Mucosa of gallbladder (tissue), 1 donor: ENCODE measurements around the gene ZNF546. TPM values are rescaled to one million over a fixed set of nuclear protein-coding genes. Genes with fewer than 3 reads are reported as not detected.
"Not testable (repeated sequence)": the region's sequence is repeated elsewhere in the genome, so short reads cannot be mapped to it uniquely, and the experiment has no call there.

ENCODE experiments used
- DNase-seq: peaks from one replicate; pipeline ENCODE4 v3.0.0-alpha.2; 2020; ENCODE audit warnings: low spot score
- total RNA-seq: library from RNA; stranded (reverse); gene quantifications from one replicate; pipeline ENCODE4 v1.2.1, GENCODE V29; 2021
- donor health status: DM: no; HTN: no; CAD: no.

Gene ZNF546
- total RNA-seq: 7.0 TPM

DNA sequence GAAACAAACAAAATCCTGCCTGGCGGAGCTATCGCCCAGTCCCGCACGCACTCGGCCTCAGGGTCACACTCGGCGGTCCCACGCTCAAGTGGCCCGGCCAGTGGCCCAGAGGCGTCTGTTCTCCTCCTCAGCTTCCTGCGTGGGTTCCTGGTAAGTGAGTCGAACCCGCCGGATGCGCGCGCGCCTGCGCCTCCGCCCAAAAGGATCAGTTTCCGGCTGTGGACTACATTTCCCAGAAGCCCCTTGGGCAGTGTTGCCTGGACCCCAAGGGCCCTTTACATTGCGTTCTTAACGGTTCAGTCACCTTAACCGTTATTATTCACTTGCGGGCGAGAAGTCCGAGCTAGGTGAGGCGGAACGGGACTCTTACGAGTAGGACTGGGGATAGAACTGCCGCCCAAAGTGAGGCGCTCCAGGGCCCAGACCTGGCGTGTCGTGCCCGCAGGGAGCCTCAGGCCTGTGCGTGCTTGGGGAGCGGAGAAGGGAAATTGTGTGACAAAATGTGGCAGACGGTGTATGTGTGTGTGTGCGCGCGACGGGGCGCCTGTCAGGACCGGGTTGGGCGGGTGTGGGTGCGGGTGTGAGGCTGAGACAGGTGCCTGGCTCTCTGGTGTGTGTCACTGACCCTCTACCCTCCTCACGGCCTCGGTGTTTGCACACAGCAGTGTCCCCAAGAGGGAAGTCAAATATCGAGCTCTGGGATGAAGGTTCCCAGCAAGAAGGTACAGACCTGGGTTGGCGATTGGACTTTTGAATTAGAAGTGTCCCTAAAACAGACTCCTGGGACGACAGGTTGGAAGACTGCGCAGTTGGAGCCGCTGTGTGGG is at the start of gene ZNF546:
ZNF546 (plus strand) TSS at position 250 of the 827 bp plus-strand sequence. CDS start 1,267 bp downstream, outside the sequence.
- DNase-seq: peak; percentile 94

- no peak for DNase-seq
Measured at GRCh38 chr19:39949026-39949747, 47.7 kb upstream of the ZNF546 start.

DNA sequence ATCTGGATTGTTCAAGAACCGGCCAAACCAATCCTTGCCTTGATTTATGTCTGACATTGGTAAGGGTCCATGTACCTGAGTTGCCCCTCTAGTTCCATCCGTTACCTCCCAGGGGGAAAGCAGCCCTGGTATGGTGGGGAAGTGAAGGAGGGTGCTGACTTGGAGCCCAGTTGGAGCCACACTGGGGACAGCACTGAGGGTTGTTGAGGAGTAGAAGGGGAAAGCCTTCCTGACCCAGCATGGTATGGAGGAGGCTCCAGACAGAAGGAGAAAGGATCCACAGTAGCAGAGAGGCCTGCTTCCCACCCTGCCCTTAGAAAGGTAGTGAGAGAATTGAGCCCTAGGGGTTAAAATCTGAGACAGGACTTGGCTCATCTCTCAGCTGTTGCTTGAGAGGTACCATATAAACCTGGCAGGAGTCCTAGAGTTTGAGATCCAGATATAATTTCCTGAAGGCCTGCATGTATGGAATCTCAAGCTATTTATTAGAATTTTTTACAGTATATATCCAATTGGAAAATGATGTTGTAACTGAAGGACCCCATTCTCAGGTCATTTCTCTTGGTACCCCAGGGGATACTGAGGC is 45.7 kb upstream of the ZNF546 start:
- no peak for DNase-seq

GRCh38 chr19:39951686-39952085 is 45.2 kb upstream of the ZNF546 start:
- DNase-seq: no peak

DNA sequence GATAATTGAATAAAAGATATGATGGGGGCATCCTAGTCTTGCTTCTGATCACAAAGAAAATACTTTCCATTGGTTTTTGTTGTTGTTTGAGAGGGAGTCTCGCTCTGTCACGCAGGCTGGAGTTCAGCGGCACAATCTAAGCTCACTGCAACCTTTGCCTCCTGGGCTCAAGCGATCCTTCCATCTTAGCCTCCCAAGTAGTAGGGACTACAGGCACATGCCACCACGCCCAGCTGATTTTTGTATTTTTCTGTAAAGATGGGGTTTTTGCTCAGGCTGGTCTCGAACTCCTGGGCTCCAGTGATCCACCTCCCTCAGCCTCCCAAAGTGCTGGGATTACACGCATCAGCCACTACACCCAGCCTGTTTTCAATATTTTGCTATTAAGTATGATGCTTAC is 42.9 kb upstream of the ZNF546 start:
- DNase-seq: no peak

- not testable (repeated sequence) for DNase-seq
Measured at GRCh38 chr19:39957886-39958285, 39.0 kb upstream of the ZNF546 start.

DNA sequence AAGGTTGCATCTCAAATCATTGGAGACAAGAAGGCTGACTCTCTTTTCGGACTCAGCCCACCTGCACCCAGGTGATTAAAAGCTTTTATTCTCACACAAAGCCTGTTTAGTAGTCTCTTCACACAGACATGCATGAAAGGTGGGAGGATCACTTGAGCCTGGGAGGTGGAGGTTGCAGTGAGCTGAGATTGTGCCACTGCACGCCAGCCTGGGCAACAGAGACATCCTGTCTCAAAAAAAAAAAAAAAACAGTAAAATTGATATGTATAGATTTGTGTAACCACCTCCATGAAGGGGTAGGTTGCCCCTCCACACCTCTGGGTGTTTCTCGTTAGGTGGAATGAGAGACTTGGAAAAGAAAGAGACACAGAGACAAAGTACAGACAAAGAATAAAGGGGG is 37.9 kb upstream of the ZNF546 start:
- DNase-seq: not testable (repeated sequence)

DNA sequence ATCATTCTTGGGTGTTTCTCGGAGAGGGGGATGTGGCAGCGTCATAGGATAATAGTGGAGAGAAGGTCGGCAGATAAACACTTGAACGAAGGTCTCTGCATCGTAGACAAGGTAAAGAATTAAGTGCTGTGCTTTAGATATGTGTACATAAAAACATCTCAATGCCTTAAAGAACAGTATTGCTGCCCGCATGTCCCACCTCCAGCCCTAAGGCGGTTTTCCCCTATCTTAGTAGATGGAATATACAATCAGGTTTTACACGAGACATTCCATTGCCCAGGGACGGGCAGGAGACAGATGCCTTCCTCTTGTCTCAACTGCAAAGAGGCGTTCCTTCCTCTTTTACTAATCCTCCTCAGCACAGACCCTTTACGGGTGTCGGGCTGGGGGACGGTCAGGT is 37.5 kb upstream of the ZNF546 start:
- not testable (repeated sequence) for DNase-seq

DNA sequence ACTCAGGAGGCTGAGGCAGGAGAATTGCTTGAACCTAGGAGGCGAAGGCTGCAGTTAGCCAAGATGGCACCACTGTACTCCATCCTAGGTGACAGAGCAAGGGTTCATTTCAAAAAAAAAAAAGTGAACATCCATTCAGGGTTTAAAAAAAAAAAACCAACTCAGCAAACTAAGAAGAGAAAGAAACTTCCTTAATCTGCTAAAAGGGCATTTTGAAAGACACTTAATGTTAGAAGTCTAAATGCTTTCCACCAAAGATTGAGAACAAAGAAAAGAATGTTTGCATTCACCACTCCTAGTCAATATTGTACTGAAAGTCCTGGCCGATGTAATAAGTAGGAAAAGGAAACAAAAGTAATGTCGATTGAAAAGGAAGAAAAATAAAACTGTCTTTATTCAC is 33.0 kb upstream of the ZNF546 start:
- DNase-seq: no peak

GRCh38 chr19:39966617-39967016 is 30.2 kb upstream of the ZNF546 start:
- DNase-seq: peak; percentile 51

- DNase-seq: no peak
Measured at GRCh38 chr19:39967561-39967960, 29.3 kb upstream of the ZNF546 start.

DNA sequence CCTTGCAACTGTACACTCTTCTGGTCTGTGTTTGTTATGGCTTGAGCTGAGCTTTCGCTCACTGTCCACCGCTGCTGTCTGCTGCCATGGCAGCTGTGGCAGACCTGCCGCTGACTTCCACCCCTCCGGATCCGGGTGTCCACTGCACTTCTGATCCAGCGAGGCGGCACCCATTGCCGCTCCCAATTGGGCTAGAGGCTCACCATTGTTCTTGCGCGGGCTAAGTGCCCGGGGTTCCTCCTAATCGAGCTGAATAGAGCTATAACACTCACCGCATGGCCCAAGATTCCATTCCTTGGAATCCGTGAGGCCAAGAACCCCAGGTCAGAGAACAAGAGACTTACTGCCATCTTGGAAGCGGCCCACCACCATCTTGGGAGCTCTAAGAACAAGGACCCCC is 28.1 kb upstream of the ZNF546 start:
- DNase-seq: no peak

DNA sequence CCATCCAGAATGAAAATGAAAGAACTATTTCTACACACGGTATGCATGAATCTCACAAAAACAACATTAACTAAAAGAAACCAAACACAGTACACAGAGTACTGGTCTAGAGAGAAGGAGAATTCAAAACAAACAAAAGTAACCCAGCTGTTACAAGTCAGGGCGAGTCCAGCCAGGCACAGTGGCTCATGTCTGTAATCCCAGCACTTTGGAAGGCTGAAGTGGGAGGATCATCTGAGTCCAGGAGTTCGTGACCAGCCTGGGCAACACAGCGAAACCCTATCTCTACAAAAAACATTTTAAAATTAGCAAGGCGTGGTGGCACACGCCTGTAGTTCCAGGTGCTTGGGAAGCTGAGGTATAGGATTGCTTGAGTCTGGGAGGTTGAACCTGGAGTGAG is 27.6 kb upstream of the ZNF546 start:
- no peak for DNase-seq

GRCh38 chr19:39969681-39970424 is 27.0 kb upstream of the ZNF546 start:
- no peak for DNase-seq

DNA sequence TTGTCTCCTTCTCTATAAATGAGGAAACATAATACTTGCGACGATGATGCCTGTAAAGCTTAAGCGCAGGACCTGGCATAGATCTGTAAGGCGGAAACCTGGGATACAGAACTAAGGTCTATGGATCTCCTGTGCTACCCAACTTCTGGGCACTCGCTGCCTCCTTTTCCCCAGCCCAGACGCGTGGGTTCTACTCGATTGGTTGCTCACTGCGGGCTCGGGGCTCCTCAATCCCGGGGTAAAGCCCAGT is 26.5 kb upstream of the ZNF546 start:
- DNase-seq: no peak

- peak; percentile 99 for DNase-seq
Measured at GRCh38 chr19:39970675-39971379, 26.0 kb upstream of the ZNF546 start, which contains the start of gene PSMC4. TSS of gene PSMC4 (plus strand) at chr19:39971165. CDS start at chr19:39971203, 38 bp downstream.

GRCh38 chr19:39971380-39972035 is 25.4 kb upstream of the ZNF546 start:
- DNase-seq: no peak

- DNase-seq: no peak
Measured at GRCh38 chr19:39974377-39975155, 22.3 kb upstream of the ZNF546 start.

DNA sequence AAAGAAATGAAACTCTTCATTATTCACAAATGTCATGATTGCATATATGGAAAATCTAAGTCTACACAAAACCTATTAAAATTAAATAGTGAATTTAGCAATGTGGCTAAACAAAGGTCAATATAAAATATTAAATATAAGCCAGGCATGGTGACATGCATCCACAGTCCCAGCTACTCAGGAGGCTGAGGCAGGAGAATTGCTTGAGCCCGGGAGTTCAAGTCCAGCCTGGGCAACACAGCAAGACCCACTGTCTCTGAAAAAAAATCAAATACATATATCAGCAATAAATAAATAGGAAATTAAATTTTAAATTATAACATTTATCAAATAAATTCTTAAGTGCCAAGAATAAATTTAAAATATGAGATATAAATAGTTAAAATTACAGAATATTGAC is 14.0 kb upstream of the ZNF546 start:
- no peak for DNase-seq

DNA sequence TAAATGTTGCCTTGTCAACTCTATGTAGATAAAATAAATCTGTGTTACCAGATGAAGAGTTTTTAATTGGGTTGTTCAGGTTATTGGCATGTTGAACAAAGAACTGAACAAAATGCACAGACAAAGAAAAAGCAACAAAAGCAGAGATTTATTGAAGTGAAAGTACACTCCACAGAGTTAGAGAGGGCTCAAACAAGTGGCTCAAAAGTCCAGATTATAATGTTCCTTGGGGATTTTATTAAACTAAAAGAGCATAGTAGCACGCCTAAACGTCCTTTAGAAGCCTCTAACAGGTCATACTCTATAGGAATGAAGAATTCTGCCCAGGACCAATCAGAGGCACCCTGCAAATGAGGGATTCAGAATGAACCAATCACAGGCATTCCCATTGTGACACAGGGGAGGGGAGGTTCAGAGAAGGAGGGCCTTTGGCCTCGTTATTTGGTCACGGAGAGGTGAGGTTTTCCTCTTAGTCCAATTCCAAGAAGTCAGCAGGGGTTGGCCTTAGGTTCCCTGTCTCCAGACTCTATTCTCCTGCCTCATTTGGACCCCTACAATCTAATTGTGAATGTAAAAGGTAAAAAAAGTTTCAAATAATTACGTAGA is 13.1 kb upstream of the ZNF546 start:
- DNase-seq: no peak
